ENCODE measurements around the gene CCR7.

Gene CCR7

DNA sequence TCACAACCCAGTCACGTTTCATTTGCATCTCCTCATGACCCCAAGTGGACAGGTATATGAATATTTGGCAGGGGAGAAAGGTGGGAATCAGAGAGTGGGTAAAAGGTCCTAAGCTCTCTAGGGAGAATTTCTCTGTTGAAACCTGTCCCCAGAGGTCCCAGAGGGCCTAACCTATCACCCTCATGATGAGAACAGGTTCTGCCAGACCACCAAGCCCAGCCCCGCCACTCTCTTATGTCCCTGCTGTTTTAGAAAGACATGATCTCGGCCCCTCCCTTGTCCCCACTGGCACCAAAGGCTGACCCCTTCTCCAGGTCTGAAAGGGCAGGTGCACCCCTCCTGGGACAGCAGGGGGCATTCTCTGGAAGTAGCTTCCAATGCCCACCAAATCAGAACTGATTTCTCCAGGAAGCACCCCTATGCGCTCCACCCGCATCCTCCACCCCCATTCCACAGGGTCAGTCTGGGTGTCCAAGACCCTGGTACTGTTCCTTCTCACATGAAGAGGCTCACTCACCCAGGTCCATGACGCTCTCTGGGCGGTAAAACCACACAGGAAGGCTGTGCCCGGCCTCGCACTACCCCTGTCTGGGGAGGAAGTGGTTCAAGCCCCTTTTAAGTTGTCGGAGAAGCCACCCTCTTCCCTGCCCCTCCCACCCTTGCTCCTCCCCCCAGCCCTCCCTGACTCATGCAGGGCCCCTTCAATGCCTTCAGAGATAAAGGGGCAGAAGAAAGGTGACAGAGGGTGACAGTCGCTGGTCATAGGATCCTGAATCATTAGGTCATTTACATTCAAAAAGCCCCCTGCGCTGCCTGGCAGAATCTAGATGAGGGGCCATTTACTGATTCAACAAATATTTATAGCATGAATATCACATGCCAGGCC is at the start of gene CCR7:
TSS of gene CCR7 (minus strand) at position 590 of the 886 bp plus-strand sequence. CDS start at position 527, 63 bp downstream.
- FAIRE-seq: no peak

DNA sequence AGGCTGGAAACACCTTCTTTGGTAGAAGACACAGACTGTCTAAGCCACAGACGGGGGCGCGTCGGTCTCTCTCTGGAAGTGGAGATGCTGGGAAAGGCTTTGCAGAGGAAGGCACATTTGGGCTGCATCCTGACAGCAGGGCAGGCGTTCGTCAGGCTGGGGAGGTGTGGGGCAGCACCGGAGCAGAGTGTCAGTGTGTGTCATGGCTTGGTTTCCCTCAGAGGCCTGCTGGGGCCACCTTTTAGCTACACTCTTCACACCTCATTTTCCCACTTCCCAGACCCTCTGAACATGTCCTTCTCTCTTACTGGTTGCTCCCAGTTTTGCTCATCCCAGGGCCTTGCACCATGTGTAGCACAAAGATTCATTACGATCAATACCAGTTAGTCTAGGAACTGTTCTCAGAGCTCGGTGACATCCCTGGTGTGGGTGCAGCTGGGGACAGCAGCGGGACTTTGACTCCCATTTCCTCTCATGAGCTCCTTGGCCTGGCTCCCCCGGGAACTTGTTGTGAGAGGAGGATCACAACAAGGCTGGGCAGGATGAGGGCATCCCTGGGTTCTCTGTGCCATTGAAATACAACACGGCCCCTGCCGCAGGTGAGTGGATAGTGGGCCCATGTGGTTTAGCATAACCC is 49.3 kb upstream of the CCR7 start:
- FAIRE-seq: no peak

GRCh38 chr17:40613467-40614154 is 48.3 kb upstream of the CCR7 start:
- no peak for FAIRE-seq

GRCh38 chr17:40612599-40613244 is 47.5 kb upstream of the CCR7 start:
- no peak for FAIRE-seq

DNA sequence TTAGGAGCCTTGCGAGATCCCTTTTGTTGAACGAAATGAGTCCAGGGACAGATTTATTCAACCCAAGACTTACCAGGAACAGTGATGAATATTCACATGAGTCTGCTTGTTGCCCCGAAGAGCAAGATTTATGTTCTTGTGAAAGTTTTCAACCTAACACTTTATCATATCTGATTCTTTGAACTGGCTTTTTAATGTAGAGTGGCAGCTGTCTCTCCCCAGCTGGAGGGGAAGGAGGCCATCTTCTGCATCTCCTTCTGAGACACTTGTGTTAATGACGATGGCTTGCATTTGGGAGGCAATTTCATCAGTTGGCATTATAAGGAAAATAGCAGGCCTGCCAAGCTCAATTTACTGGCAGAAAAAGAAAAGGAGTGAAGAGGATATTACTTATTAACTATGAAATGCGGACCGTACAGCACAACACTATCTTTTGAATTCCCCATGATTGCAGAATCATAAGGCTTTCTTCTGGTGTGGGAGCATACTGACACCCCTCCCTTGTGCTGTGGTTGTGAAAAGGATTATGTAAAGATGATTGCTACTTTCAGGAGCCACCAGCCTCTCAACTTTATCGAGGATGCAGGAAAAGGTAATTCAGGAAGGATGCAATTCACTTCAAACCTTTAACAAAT is 46.7 kb upstream of the CCR7 start:
- no peak for FAIRE-seq

- FAIRE-seq: no peak
Observed at GRCh38 chr17:40610359-40610758, 45.1 kb upstream of the CCR7 start.

DNA sequence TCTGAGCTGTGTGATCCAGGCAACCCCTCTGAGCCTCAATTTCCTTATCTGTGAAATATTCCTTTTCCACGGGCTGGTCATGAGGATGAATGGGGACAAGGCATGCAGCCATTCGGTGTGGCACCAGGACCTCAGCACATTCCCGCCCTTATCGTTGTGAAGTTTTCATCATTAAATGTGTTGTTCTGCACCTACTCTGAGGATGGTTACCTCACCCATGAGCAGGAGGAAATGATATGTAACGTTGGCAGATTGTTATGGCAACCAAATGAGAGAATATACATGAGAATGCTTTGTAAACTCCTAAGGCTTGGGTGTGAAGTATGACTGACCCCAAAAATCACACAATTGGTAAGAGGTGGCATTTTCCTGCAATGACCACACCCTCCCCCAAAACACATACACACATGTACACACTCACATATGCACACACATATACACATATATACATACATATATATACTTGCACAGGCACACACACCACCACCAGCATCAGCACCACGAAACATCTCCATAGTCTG is 42.8 kb upstream of the CCR7 start:
- FAIRE-seq: no peak

DNA sequence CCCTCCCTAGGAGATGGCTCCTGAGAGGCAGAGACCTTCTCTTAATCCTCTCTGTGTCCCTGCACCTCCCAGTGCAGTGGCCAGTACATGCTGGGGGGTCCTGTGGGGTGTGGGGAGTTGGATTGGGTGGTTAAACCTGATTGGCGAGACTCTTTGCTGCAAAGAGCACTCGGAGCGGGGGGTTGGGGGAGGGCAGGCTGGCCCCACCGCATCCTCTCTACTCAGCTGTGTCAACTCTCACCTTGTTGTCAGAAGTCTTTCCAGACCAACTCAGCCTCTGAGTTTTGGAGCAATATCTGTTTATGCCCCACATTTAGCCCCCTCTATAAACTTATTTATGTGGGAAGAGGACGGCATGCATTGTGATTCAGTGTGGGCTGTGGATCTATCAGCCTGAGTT is 42.4 kb upstream of the CCR7 start:
- no peak for FAIRE-seq

GRCh38 chr17:40606548-40607353 is 41.5 kb upstream of the CCR7 start:
- no peak for FAIRE-seq

- FAIRE-seq: no peak
Observed at GRCh38 chr17:40605306-40605705, 40.0 kb upstream of the CCR7 start.

DNA sequence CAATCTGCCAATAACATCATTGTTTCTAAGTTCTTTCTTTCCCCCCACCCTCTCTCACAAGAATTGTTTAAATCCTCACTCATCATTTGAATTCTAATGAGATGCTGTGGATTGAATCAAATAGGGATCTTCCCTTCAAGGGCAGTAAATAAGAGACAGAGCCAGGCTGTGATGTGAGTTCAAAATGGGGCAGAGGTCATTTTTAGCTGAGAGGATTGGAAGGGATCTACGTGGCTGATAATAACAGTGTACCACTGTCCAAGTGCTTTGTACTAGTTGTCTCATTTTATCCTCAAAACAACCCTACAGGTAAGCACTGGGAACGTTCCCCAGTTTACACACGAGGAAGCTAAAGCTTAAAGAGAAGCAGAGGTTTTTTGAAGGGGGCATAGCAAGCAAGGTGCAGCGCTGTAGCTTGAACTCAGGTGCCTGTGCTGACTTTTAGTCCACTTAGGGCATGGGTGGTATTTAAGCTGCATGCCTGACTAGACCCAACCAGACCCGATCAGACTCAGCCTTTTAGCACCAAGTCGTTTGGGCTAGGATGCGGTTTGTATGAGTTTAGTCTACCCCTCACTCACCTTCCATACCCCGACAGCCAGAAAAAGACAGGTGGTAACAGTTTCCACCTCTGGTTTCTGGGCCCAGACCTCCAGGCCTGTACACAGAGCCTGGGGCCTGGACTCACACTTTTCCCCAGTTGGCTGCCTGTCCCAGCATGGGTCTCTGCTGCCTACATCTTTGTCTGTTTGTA is 39.2 kb upstream of the CCR7 start:
- no peak for FAIRE-seq

DNA sequence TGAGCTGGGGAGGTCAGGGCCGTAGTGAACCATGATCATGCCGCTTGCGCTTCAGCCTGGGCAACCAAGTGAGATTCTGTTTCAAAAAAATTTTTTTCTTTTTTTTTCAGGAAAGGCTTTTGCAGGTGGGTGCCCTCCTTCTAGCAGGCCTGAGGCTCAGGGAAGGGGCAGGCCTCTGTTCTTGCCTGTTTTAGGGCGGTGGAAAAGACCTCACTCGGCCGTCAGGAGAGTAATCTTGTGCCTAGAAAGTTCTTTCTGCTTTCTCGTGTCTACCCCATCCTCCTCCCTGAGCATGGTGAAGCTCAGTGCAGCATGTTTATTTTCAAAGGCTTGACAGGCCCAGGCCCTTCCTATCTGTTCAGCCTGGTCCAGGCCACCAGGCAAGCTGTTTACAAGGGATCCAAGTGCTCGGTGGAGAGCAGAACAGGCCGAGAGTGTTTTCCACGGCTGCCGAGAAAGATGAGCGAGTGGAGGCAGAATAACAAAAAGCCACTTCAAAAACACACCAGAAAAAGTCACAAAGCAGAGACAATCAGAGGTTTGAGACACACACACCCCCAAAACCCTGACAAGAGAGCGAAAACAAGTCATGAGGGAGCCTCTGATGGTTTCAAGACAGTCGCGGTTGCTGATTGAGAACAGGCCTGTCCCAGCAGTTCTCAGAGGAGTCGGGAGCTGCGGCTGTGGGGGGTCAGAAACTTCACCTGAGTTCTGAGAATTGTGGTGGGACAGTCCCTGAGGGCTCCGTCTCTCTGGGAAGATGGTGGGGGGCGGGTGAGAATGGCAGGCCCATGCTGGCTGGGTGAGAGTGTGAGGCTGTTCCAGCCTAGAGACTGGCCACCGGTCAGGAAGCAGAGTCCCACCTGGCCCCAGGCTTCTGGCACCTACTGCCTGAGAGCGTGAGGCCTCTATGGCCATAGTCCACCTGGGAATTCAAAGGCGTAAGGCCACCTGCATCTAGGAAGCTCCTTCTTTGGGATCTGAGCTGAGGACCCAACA is 37.5 kb upstream of the CCR7 start:
- FAIRE-seq: no peak

DNA sequence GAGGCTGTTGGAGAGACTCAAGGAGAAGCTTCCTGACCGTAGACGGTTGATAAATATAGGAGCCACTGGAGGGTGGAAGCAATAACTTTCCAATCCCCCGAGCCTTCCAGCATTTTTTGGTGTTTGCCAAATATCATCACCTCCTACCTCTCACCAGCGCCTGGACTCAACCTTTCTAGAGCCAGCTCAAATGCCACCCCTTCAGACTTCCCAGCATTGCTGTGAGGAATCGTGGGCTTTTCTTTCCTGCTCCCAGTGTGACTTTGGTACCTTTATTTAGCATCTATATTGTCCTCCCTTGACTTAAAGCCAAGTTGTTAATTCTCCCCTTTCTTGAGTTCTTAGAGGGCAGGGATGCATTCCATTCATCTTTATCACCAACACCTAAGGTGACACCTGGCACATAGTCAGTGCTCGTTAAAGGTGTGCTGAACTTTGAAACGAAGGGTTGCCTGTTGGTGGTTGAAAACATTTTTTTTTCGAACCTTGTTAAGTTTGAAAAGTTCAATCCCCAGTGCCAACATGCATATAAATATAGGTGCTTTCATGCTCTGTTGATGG is 35.3 kb upstream of the CCR7 start:
- no peak for FAIRE-seq

GRCh38 chr17:40599468-40599763 is 34.1 kb upstream of the CCR7 start:
- no peak for FAIRE-seq

DNA sequence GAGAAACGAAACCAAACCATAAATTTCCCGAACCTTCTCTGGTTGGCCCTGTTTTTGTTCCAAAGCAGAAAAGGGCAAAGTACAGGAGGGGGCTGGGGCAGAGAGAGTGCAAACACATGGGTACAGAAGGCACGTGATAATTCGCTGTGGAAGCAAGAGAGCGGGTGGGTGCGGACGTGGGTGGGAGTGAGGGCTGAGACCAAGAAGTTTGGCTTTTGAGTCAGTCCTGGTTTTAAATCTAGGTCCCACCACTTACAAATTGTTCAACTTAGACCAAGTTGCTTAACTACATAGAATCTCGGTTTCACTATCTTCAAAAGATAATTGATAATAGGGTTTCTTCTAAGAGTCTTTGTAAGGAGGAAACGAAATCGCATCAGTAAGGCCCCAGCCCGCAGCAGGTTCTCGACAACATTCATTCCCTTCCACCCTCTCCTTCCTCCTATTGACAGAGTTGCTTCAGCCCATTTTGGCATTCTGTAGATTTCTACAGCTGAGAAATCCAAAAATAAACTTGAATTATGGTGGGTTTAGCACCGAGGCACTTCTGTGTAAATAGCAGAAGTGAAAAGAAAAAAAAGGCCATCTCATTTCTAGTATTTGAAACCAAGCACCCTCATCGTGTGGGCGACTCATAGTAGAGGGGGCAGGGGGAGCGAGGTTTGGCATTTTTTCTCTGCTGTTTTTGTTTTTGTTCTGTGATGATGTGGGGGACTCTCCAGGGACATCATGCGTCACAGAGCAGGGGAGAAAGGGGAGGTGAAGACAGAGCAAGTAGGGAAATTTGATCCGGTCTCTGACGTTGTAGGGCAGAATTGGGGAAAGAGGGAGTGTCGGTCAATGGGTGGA is 33.6 kb upstream of the CCR7 start:
- FAIRE-seq: no peak

- no peak for FAIRE-seq
Observed at GRCh38 chr17:40598301-40598618, 33.0 kb upstream of the CCR7 start.

DNA sequence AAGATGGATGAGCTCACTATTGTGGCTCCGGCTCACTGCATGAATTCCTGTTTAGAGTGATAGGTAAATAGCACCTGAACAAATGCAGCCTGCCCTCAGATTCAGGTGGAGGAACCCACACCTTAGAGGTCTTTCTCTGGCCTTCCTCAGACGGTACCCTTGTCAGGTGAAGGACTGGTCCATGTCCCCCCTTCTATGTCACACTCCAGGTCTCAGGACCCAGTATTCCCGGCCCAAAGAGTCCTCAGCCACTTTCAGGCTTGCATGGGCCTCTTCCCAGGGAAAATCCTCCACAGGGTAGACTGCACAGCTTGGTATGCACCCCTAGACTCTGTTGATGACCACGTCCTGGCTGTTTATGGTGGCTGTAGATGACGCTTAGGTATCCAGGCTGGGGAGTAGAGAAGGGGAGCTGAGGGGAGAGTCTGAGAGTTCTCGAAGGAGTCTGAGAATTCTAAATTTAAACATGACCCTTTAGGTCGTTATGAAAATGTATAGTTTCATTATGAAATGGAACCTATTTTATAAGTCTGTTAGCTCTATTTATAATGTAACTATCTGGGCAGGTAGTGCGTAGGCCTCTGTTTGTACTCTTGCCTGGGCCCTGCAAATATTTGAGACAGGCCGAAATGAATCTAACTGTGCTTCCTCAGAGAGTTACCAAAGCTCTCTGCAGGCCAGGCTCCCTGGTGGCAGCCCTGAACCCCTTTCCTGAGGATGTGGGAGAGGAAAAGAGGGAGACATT is 32.5 kb upstream of the CCR7 start:
- no peak for FAIRE-seq

- no peak for FAIRE-seq
Observed at GRCh38 chr17:40597156-40597555, 31.9 kb upstream of the CCR7 start.
